ENCODE data around the gene FRMD3. TPM values are rescaled to one million over a fixed set of nuclear protein-coding genes. Genes with fewer than 3 reads are reported as not detected.

FRMD3 gene
- polyA plus RNA-seq, 1 donor from 2014 or later: 13.0 TPM

GRCh38 chr9:83220730-83221129 lies 317.5 kb downstream of the FRMD3 start:
- H3K4me2 ChIP-seq (ENCODE audit: low read length): no peak overlapping the region
- H3F3A ChIP-seq (ENCODE audit: insufficient read depth, low read length, poor library complexity, severe bottlenecking): no peaks in the 10 kb centered on the region
- H3K27ac ChIP-seq (ENCODE audit: low read length): no peak overlapping the region
- H3K9me3 ChIP-seq (ENCODE audit: low read length): no peaks in the 10 kb centered on the region
- H4K20me1 ChIP-seq (ENCODE audit: insufficient read depth): no peaks in the 10 kb centered on the region
- H3K27me3 ChIP-seq (ENCODE audit: insufficient read depth, low read depth, low read length): no peaks in the 10 kb centered on the region
- no peaks in the 10 kb centered on the region for H3K79me2 ChIP-seq (replicated peaks; ENCODE audit: insufficient read depth, low read length)
- H2AFZ ChIP-seq (ENCODE audit: low read depth, low read length): no peak overlapping the region
- no peak for TF ChIP-seq POLR2AphosphoS5 (IDR thresholded peaks at IDR 0.05)
- no peak for TF ChIP-seq RAD21 (conservative IDR thresholded peaks at IDR 0.05)
- no peak for TF ChIP-seq TAF1 (IDR thresholded peaks at IDR 0.05; ENCODE audit: low read depth)
- TF ChIP-seq, protein P1, sequence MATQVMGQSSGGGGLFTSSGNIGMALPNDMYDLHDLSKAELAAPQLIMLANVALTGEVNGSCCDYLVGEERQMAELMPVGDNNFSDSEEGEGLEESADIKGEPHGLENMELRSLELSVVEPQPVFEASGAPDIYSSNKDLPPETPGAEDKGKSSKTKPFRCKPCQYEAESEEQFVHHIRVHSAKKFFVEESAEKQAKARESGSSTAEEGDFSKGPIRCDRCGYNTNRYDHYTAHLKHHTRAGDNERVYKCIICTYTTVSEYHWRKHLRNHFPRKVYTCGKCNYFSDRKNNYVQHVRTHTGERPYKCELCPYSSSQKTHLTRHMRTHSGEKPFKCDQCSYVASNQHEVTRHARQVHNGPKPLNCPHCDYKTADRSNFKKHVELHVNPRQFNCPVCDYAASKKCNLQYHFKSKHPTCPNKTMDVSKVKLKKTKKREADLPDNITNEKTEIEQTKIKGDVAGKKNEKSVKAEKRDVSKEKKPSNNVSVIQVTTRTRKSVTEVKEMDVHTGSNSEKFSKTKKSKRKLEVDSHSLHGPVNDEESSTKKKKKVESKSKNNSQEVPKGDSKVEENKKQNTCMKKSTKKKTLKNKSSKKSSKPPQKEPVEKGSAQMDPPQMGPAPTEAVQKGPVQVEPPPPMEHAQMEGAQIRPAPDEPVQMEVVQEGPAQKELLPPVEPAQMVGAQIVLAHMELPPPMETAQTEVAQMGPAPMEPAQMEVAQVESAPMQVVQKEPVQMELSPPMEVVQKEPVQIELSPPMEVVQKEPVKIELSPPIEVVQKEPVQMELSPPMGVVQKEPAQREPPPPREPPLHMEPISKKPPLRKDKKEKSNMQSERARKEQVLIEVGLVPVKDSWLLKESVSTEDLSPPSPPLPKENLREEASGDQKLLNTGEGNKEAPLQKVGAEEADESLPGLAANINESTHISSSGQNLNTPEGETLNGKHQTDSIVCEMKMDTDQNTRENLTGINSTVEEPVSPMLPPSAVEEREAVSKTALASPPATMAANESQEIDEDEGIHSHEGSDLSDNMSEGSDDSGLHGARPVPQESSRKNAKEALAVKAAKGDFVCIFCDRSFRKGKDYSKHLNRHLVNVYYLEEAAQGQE (IDR thresholded peaks at IDR 0.05; ENCODE audit: borderline replicate concordance): no peak
- TF ChIP-seq, protein P2, sequence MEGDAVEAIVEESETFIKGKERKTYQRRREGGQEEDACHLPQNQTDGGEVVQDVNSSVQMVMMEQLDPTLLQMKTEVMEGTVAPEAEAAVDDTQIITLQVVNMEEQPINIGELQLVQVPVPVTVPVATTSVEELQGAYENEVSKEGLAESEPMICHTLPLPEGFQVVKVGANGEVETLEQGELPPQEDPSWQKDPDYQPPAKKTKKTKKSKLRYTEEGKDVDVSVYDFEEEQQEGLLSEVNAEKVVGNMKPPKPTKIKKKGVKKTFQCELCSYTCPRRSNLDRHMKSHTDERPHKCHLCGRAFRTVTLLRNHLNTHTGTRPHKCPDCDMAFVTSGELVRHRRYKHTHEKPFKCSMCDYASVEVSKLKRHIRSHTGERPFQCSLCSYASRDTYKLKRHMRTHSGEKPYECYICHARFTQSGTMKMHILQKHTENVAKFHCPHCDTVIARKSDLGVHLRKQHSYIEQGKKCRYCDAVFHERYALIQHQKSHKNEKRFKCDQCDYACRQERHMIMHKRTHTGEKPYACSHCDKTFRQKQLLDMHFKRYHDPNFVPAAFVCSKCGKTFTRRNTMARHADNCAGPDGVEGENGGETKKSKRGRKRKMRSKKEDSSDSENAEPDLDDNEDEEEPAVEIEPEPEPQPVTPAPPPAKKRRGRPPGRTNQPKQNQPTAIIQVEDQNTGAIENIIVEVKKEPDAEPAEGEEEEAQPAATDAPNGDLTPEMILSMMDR (IDR thresholded peaks at IDR 0.05; ENCODE audit: poor library complexity, severe bottlenecking): no peak
- no peak for TF ChIP-seq EZH2 (IDR thresholded peaks at IDR 0.05; ENCODE audit: borderline replicate concordance, insufficient read depth, low read length, poor library complexity, severe bottlenecking)
- no peak for TF ChIP-seq EP300 (conservative IDR thresholded peaks at IDR 0.05; ENCODE audit: poor library complexity, severe bottlenecking)
- TF ChIP-seq SMC3 (conservative IDR thresholded peaks at IDR 0.05; ENCODE audit: poor library complexity): no peak
- TF ChIP-seq MXI1 (conservative IDR thresholded peaks at IDR 0.05; ENCODE audit: poor library complexity, severe bottlenecking): no peak
- no peaks in the 10 kb centered on the region for H3K36me3 ChIP-seq (ENCODE audit: insufficient read depth, low read length)
- no peaks in the 10 kb centered on the region for H3K9me2 ChIP-seq (ENCODE audit: insufficient read depth, low read length)
- H3K4me3 ChIP-seq (ENCODE audit: low read length): no peak overlapping the region
- no peak overlapping the region for H3K9ac ChIP-seq (ENCODE audit: low read length)

GRCh38 chr9:83219924-83220438 lies 318.2 kb downstream of the FRMD3 start:
- peak overlapping the region; percentile 54 for H3K9ac ChIP-seq (ENCODE audit: low read length)

More at GRCh38 chr9:83219924-83220438, 318.2 kb downstream of the FRMD3 start:
- H3K4me3 ChIP-seq (ENCODE audit: low read length): peak overlapping the region; percentile 67
- peak overlapping the region; percentile 28 for H2AFZ ChIP-seq (ENCODE audit: low read depth, low read length)
- no peak overlapping the region for H3K4me2 ChIP-seq (ENCODE audit: low read length)
- no peaks in the 10 kb centered on the region for H3K9me3 ChIP-seq (ENCODE audit: low read length)
- H3K27ac ChIP-seq (ENCODE audit: low read length): peak overlapping the region; percentile 65
- H4K20me1 ChIP-seq (ENCODE audit: insufficient read depth): no peaks in the 10 kb centered on the region
- no peak for TF ChIP-seq EP300 (conservative IDR thresholded peaks at IDR 0.05; ENCODE audit: poor library complexity, severe bottlenecking)
- no peak for TF ChIP-seq MXI1 (conservative IDR thresholded peaks at IDR 0.05; ENCODE audit: poor library complexity, severe bottlenecking)
- no peak for TF ChIP-seq RAD21 (conservative IDR thresholded peaks at IDR 0.05)
- TF ChIP-seq TAF1 (IDR thresholded peaks at IDR 0.05; ENCODE audit: low read depth): no peak
- TF ChIP-seq, protein P2 (IDR thresholded peaks at IDR 0.05; ENCODE audit: poor library complexity, severe bottlenecking): no peak
- TF ChIP-seq, protein P1 (IDR thresholded peaks at IDR 0.05; ENCODE audit: borderline replicate concordance): peak; percentile 38
- peak; percentile 57 for TF ChIP-seq SMC3 (conservative IDR thresholded peaks at IDR 0.05; ENCODE audit: poor library complexity)
- TF ChIP-seq EZH2 (IDR thresholded peaks at IDR 0.05; ENCODE audit: borderline replicate concordance, insufficient read depth, low read length, poor library complexity, severe bottlenecking): no peak
- no peak for TF ChIP-seq POLR2AphosphoS5 (IDR thresholded peaks at IDR 0.05)
- H3K79me2 ChIP-seq (replicated peaks; ENCODE audit: insufficient read depth, low read length): no peaks in the 10 kb centered on the region
- H3K9me2 ChIP-seq (ENCODE audit: insufficient read depth, low read length): no peaks in the 10 kb centered on the region
- H3F3A ChIP-seq (ENCODE audit: insufficient read depth, low read length, poor library complexity, severe bottlenecking): no peaks in the 10 kb centered on the region
- no peaks in the 10 kb centered on the region for H3K36me3 ChIP-seq (ENCODE audit: insufficient read depth, low read length)
- no peaks in the 10 kb centered on the region for H3K27me3 ChIP-seq (ENCODE audit: insufficient read depth, low read depth, low read length)

Data from neural cell (in vitro differentiated cells).